Measurements from ENCODE around the gene INSR. TPM values are rescaled to one million over a fixed set of nuclear protein-coding genes. Genes with fewer than 3 reads are reported as not detected.

Gene INSR
- total RNA-seq, 1 experiment from 2014 or later: 22.6 TPM

DNA sequence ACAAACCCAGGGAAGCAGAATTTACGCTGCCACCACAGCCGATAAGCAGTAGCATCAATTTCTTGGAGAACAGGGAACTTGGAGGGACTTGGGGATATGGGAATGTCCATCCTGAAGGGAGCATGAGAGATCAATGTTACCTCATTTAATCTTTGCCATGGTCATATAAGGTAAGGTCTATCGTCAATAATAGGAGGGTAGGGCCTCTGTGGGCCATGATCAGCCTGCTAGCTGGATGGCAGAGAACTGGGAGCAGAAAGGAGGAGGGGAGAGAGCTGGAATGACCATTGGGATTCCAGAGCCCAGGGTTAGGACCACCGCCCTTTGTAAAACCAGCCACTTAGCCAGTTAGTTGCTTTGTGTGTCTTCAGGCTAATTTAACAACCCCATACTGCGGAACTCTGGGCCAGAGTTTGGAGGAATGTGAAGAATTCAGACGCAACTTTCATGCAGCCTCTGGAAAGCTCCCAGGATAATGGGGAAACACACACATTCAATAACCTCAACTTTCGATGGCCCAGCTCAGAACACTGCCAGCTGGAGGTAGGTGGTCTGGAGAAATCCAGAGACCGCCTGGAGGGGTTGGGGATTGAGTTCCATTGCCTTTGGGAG, 184.4 kb downstream of the INSR start:
- Histone ChIP-seq H3K27me3 (replicated peaks; ENCODE audit: control insufficient read depth, insufficient read depth, low read length) (no peaks in the 10 kb centered on the region), H3K4me1 (peaks cover 4% of the 10 kb centered on the region; the same call in 1 of the 2 replicates), H3K4me3 (ENCODE audit: low read depth, low read length) (no peak overlapping the region), H3K36me3 (ENCODE audit: control insufficient read depth, insufficient read depth, low read length) (no peaks in the 10 kb centered on the region), H3K9me3 (no peaks in the 10 kb centered on the region)
- Mint-ChIP-seq H3K27ac (ENCODE audit: unreplicated experiment) (no peak overlapping the region), H3K27me3 (ENCODE audit: insufficient read depth, unreplicated experiment) (no peaks in the 10 kb centered on the region), H3K4me1 (ENCODE audit: low read depth, unreplicated experiment) (no peaks in the 10 kb centered on the region), H3K9me3 (ENCODE audit: unreplicated experiment) (no peaks in the 10 kb centered on the region), H3K4me3 (ENCODE audit: unreplicated experiment) (no peak overlapping the region), H3K36me3 (ENCODE audit: insufficient read depth, unreplicated experiment) (no peaks in the 10 kb centered on the region)
- POLR2A ChIA-PET: interaction anchor here (0.6 kb wide), 2 partner anchors 31 to 33 kb away, joined by 3 to 6 read pairs; no protein-coding TSS in a partner anchor
- peak; percentile 30 to 40 for DNase-seq
- TF ChIP-seq, protein P1, sequence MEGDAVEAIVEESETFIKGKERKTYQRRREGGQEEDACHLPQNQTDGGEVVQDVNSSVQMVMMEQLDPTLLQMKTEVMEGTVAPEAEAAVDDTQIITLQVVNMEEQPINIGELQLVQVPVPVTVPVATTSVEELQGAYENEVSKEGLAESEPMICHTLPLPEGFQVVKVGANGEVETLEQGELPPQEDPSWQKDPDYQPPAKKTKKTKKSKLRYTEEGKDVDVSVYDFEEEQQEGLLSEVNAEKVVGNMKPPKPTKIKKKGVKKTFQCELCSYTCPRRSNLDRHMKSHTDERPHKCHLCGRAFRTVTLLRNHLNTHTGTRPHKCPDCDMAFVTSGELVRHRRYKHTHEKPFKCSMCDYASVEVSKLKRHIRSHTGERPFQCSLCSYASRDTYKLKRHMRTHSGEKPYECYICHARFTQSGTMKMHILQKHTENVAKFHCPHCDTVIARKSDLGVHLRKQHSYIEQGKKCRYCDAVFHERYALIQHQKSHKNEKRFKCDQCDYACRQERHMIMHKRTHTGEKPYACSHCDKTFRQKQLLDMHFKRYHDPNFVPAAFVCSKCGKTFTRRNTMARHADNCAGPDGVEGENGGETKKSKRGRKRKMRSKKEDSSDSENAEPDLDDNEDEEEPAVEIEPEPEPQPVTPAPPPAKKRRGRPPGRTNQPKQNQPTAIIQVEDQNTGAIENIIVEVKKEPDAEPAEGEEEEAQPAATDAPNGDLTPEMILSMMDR (IDR thresholded peaks at IDR 0.05; ENCODE audit: insufficient read depth in 1 of 2, low read depth in 1 of 2, low read length in 1 of 2, severe bottlenecking in 1 of 2, unreplicated experiment in 1 of 2): no peak
- CTCF ChIA-PET: no interaction called here
- no TSS peak for BruUV-seq (replicated peaks)
- intact Hi-C loops (cut with micrococcal nuclease; ENCODE audit: unreplicated experiment): no loop called here

DNA sequence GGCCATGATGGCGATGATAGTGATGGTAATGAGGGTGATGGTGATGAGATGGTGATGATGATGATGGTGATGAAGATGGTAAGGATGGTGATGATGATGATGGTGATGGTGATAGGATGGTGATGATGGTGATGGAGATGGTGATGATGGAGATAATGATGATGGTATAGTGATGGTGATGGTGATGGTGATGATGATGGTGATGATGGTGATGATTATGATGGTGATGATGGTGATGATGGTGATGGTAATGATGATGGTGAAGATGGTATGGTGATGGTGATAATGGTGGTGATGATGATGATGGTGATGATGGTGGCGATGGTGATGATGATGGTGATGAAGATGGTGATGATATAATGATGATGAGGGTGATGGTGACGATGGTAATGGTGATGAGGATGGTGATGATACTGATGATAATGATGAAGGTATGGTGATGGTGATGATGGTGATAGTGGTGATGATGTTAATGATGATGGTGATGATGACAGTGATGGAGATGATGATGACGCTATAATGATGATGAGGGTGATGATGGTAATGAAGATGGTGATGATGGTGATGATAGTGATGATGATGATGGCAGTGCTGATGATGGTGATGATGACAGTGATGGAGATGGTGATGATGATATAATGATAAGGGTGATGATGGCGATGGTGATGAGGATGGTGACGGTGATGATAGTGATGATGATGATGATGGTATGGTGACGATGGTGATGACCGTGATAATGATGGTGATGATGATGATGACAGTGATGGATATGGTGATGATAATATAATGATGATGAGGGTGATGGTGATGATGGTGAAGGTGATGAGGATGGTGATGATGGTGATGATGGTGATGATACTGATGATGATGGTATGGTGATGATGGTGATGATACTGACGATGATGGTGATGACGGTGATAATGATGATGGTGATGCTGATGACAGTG, 187.2 kb downstream of the INSR start:
- Histone ChIP-seq H3K27me3 (replicated peaks; ENCODE audit: control insufficient read depth, insufficient read depth, low read length) (no peaks in the 10 kb centered on the region), H3K4me1 (peaks cover 4% of the 10 kb centered on the region; the same call in 1 of the 2 replicates), H3K36me3 (ENCODE audit: control insufficient read depth, insufficient read depth, low read length) (no peaks in the 10 kb centered on the region), H3K4me3 (ENCODE audit: low read depth, low read length) (no peak overlapping the region), H3K9me3 (no peaks in the 10 kb centered on the region)
- Mint-ChIP-seq H3K4me3 (ENCODE audit: unreplicated experiment) (no peak overlapping the region), H3K9me3 (ENCODE audit: unreplicated experiment) (no peaks in the 10 kb centered on the region), H3K27ac (ENCODE audit: unreplicated experiment) (no peak overlapping the region), H3K4me1 (ENCODE audit: low read depth, unreplicated experiment) (no peaks in the 10 kb centered on the region), H3K27me3 (ENCODE audit: insufficient read depth, unreplicated experiment) (no peaks in the 10 kb centered on the region), H3K36me3 (ENCODE audit: insufficient read depth, unreplicated experiment) (no peaks in the 10 kb centered on the region)
- DNase-seq: no peak
- no TSS peak for BruUV-seq (replicated peaks)
- intact Hi-C loops (cut with micrococcal nuclease; ENCODE audit: unreplicated experiment): no loop called here
- POLR2A ChIA-PET: no interaction called here
- TF ChIP-seq, protein P1 (IDR thresholded peaks at IDR 0.05; ENCODE audit: insufficient read depth in 1 of 2, low read depth in 1 of 2, low read length in 1 of 2, severe bottlenecking in 1 of 2, unreplicated experiment in 1 of 2): no peak
- CTCF ChIA-PET: no interaction called here

DNA sequence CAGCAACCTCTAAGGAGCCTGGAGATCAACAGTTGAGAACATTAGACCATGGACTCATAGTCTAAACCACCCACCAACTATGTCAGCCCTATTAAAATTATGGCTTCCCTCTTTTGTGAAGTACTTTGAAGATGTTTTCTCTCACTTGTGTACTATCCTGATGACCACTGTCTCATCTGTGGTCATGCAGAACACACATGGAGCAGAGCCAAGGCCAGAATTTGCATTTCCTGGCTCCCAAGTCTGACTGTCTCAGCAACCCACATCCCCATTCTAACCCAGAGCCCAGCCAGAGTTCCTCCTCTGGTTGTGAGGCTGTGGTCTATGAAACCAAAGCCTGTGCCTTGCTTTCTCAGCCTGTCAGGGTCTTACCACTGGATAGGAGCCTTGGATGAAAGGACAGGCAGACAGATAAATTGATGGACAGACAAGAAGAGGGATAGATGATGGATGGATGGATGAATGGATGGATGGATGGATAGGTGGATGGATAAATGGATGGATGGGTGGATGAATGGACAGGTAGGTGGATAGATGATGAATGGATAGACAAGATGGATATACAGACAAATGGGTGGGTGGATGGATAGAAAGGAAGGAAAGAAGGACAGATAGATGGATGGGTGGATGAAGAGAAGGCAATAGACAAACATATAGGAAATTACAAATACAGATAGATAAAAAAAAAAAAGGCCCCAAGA, 189.3 kb downstream of the INSR start:
- Histone ChIP-seq H3K27me3 (replicated peaks; ENCODE audit: control insufficient read depth, insufficient read depth, low read length) (no peaks in the 10 kb centered on the region), H3K4me3 (ENCODE audit: low read depth, low read length) (no peak overlapping the region), H3K9me3 (no peaks in the 10 kb centered on the region), H3K4me1 (peaks cover 19% of the 10 kb centered on the region), H3K36me3 (ENCODE audit: control insufficient read depth, insufficient read depth, low read length) (no peaks in the 10 kb centered on the region)
- BruUV-seq (replicated peaks): no TSS peak
- Mint-ChIP-seq H3K36me3 (ENCODE audit: insufficient read depth, unreplicated experiment) (peaks cover 6% of the 10 kb centered on the region), H3K9me3 (ENCODE audit: unreplicated experiment) (no peaks in the 10 kb centered on the region), H3K4me3 (ENCODE audit: unreplicated experiment) (no peak overlapping the region), H3K27ac (ENCODE audit: unreplicated experiment) (no peak overlapping the region), H3K4me1 (ENCODE audit: low read depth, unreplicated experiment) (peaks cover 6% of the 10 kb centered on the region), H3K27me3 (ENCODE audit: insufficient read depth, unreplicated experiment) (no peaks in the 10 kb centered on the region)
- TF ChIP-seq, protein P1 (IDR thresholded peaks at IDR 0.05; ENCODE audit: insufficient read depth in 1 of 2, low read depth in 1 of 2, low read length in 1 of 2, severe bottlenecking in 1 of 2, unreplicated experiment in 1 of 2): no peak
- intact Hi-C loops (cut with micrococcal nuclease; ENCODE audit: unreplicated experiment): no loop called here
- DNase-seq: no peak
- ChIA-PET CTCF (no interaction called here), POLR2A (no interaction called here)

Data from Caco-2 (cell line).